Measurements from ENCODE around the gene SOCS6. TPM values are rescaled to one million over a fixed set of nuclear protein-coding genes. Genes with fewer than 3 reads are reported as not detected.

Gene SOCS6
- total RNA-seq, 4 donors from 2014 or later: 11.5 to 47.8 (median 46.1) TPM

DNA sequence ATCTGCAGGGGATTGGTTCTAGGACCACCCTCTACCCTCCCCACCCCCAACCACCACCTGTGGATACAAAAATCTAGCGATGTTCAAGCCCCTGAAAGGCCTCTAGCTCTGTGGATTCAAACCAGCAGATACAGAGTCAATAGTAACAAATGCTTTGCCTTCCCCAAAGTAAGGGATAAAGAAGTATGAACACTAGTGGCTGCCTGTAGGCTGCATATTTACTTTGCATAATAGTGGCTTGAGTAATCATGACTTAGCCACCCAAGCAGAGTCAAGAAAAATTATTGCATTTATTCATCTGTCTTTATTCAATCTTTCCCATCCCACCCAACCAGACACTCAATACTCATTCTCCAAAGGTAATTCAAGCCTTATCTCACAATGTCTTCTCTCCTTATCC lies 43.8 kb downstream of the SOCS6 start:
- H3K27me3 ChIP-seq: no peaks in the 10 kb centered on the region
- H3K36me3 ChIP-seq: no peaks in the 10 kb centered on the region
- TF ChIP-seq POLR2AphosphoS5 (IDR thresholded peaks at IDR 0.05): no peak
- TF ChIP-seq EP300 (IDR thresholded peaks at IDR 0.05; ENCODE audit: low read depth): no peak
- TF ChIP-seq, protein P1, sequence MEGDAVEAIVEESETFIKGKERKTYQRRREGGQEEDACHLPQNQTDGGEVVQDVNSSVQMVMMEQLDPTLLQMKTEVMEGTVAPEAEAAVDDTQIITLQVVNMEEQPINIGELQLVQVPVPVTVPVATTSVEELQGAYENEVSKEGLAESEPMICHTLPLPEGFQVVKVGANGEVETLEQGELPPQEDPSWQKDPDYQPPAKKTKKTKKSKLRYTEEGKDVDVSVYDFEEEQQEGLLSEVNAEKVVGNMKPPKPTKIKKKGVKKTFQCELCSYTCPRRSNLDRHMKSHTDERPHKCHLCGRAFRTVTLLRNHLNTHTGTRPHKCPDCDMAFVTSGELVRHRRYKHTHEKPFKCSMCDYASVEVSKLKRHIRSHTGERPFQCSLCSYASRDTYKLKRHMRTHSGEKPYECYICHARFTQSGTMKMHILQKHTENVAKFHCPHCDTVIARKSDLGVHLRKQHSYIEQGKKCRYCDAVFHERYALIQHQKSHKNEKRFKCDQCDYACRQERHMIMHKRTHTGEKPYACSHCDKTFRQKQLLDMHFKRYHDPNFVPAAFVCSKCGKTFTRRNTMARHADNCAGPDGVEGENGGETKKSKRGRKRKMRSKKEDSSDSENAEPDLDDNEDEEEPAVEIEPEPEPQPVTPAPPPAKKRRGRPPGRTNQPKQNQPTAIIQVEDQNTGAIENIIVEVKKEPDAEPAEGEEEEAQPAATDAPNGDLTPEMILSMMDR (IDR thresholded peaks at IDR 0.05): no peak
- TF ChIP-seq POLR2A (IDR thresholded peaks at IDR 0.05): no peak
- H3K4me1 ChIP-seq: peaks cover 0 to 11% (median 5%) of the 10 kb centered on the region in 4 donors
- no peak overlapping the region for H3K27ac ChIP-seq
- no peak for DNase-seq
- intact Hi-C loops (cut with DNase I; ENCODE audit: low total_unique reads) (no loop called here), in situ Hi-C loops (cut with MboI; ENCODE audit: low pct_ligation_motif_present in 1 of 4, low pct_unique_long_range_greater_than_20kb in 1 of 4, low sequenced_read_pairs in 3 of 4) (loop anchor here in 1 of 4 donors (25.0 kb wide), 1 partner anchor 120 kb away; the partner anchor contains the start of gene RTTN)
- WGBS, 2 donors (ENCODE audit: low coverage in 1 of 2): 95 to 100% methylated on average over 1 of the region's 1 CpG
- no peak overlapping the region for H3K4me3 ChIP-seq
- no peaks in the 10 kb centered on the region for H3K9me3 ChIP-seq

DNA sequence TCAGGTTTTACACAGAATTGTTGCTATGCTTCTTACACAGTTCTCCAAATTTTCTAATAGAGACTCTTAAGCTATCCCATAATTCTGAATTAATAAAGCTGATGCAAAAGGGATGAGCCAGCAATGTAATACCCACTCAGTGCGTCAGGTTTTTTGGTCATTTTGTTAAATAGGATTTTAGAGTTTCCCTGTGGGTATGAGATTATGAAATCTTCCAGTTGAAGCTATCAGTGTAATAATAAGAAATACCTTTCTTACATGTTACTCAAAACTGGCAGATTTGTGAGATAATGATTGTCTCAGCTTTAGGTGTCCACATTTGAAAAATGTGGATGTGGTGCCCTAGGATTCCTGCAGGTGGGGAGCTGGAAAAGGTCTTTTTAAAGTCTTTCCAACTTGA lies 44.5 kb downstream of the SOCS6 start:
- intact Hi-C loops (cut with DNase I; ENCODE audit: low total_unique reads) (no loop called here), in situ Hi-C loops (cut with MboI; ENCODE audit: low pct_ligation_motif_present in 1 of 4, low pct_unique_long_range_greater_than_20kb in 1 of 4, low sequenced_read_pairs in 3 of 4) (loop anchor here in 1 of 4 donors (25.0 kb wide), 1 partner anchor 121 kb away; the partner anchor contains the start of gene RTTN)
- Histone ChIP-seq H3K9me3 (no peaks in the 10 kb centered on the region), H3K27ac (no peak overlapping the region), H3K4me1 (peaks cover 0 to 11% (median 5%) of the 10 kb centered on the region in 4 donors), H3K4me3 (no peak overlapping the region), H3K36me3 (no peaks in the 10 kb centered on the region), H3K27me3 (no peaks in the 10 kb centered on the region)
- DNase-seq: no peak
- 91 to 97% methylated on average over 1 of the region's 1 CpG for WGBS, 2 donors (ENCODE audit: low coverage in 1 of 2)
- TF ChIP-seq, protein P1 (IDR thresholded peaks at IDR 0.05): no peak
- TF ChIP-seq POLR2A (IDR thresholded peaks at IDR 0.05): no peak

DNA sequence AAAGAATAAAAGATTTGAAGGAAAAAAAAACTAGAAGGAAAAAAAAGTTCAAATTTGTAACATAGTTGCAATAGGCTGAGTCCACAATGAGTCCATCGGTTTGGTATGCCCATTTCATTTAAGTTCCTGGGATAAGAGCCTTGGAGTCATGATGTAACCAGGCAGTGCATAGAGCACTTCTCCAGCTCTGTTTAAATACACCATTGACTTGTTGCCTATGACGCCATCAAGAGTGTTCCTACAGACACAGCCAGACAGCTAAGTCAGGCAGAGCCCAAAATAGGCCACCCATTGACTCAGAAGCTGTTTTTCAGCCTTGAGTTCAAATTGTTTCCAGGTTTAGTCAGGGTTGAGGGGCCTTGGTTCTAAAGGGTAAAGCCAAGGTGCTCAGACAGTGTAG lies 44.9 kb downstream of the SOCS6 start:
- 85 to 89% methylated on average over 1 to 2 of the region's 2 CpGs for WGBS, 2 donors (ENCODE audit: low coverage in 1 of 2)
- H3K4me3 ChIP-seq: no peak overlapping the region
- H3K27me3 ChIP-seq: no peaks in the 10 kb centered on the region
- no peaks in the 10 kb centered on the region for H3K9me3 ChIP-seq
- no peak for DNase-seq
- peaks cover 0 to 11% (median 4%) of the 10 kb centered on the region in 4 donors for H3K4me1 ChIP-seq
- in situ Hi-C loops (cut with MboI; ENCODE audit: low pct_ligation_motif_present in 1 of 4, low pct_unique_long_range_greater_than_20kb in 1 of 4, low sequenced_read_pairs in 3 of 4): loop anchor here in 1 of 4 donors (25.0 kb wide), 1 partner anchor 121 kb away; the partner anchor contains the start of gene RTTN
- intact Hi-C loops (cut with DNase I; ENCODE audit: low total_unique reads): no loop called here
- no peak overlapping the region for H3K27ac ChIP-seq
- H3K36me3 ChIP-seq: no peaks in the 10 kb centered on the region
- TF ChIP-seq, protein P1 (IDR thresholded peaks at IDR 0.05): no peak
- TF ChIP-seq EP300 (IDR thresholded peaks at IDR 0.05; ENCODE audit: low read depth): no peak
- no peak for TF ChIP-seq POLR2A (IDR thresholded peaks at IDR 0.05)
- no peak for TF ChIP-seq POLR2AphosphoS5 (IDR thresholded peaks at IDR 0.05)

- Histone ChIP-seq H3K4me1 (peaks cover 0 to 11% (median 2%) of the 10 kb centered on the region in 4 donors), H3K36me3 (no peaks in the 10 kb centered on the region), H3K27ac (no peak overlapping the region), H3K9me3 (no peaks in the 10 kb centered on the region), H3K4me3 (no peak overlapping the region), H3K27me3 (no peaks in the 10 kb centered on the region)
- in situ Hi-C loops (cut with MboI; ENCODE audit: low pct_ligation_motif_present in 1 of 4, low pct_unique_long_range_greater_than_20kb in 1 of 4, low sequenced_read_pairs in 3 of 4) (loop anchor here in 1 of 4 donors (25.0 kb wide), 1 partner anchor 122 kb away; the partner anchor contains the start of gene RTTN), intact Hi-C loops (cut with DNase I; ENCODE audit: low total_unique reads) (no loop called here)
- 94 to 100% methylated on average over 1 of the region's 1 CpG for WGBS, 2 donors (ENCODE audit: low coverage in 1 of 2)
- no peak for TF ChIP-seq POLR2A (IDR thresholded peaks at IDR 0.05)
- TF ChIP-seq, protein P1 (IDR thresholded peaks at IDR 0.05): no peak
- TF ChIP-seq POLR2AphosphoS5 (IDR thresholded peaks at IDR 0.05): no peak
- TF ChIP-seq EP300 (IDR thresholded peaks at IDR 0.05; ENCODE audit: low read depth): no peak
- DNase-seq: no peak
Measured at GRCh38 chr18:70334264-70334663, 45.4 kb downstream of the SOCS6 start.

Measured in transverse colon (tissue), 4 donors.